GM04503 (cell line): Measurements from ENCODE around the gene S100PBP.

Source experiments
- DNase-seq: peaks from one replicate; pipeline ENCODE4 v3.0.0-alpha.2; 2012; ENCODE audit warnings: low read depth

Gene S100PBP

GRCh38 chr1:32817159-32817814, at the start of gene S100PBP, which contains the start of gene YARS1:
Gene S100PBP, plus strand, starts transcription at chr1:32817653. Its CDS starts 8,447 bp downstream, at chr1:32826100.
Gene YARS1, minus strand, starts transcription at chr1:32817358. Its CDS starts 114 bp downstream, at chr1:32817244.
- peak; percentile 90 for DNase-seq

GRCh38 chr1:32768110-32768850, 49.2 kb upstream of the S100PBP start:
- no peak for DNase-seq

GRCh38 chr1:32769524-32770220, 47.8 kb upstream of the S100PBP start:
- no peak for DNase-seq

GRCh38 chr1:32770221-32770731, 47.2 kb upstream of the S100PBP start:
- DNase-seq: no peak

GRCh38 chr1:32770741-32771548, 46.5 kb upstream of the S100PBP start:
- DNase-seq: no peak

GRCh38 chr1:32771561-32772280, 45.7 kb upstream of the S100PBP start:
- DNase-seq: no peak

- no peak for DNase-seq
Measured at GRCh38 chr1:32772281-32773017, 45.0 kb upstream of the S100PBP start.

GRCh38 chr1:32773018-32773763, 44.3 kb upstream of the S100PBP start:
- DNase-seq: no peak

GRCh38 chr1:32773764-32774463, 43.5 kb upstream of the S100PBP start:
- no peak for DNase-seq

- DNase-seq: no peak
Measured at GRCh38 chr1:32774464-32774808, 43.0 kb upstream of the S100PBP start.

- no peak for DNase-seq
Measured at GRCh38 chr1:32774950-32775634, 42.4 kb upstream of the S100PBP start.

GRCh38 chr1:32775640-32776337, 41.7 kb upstream of the S100PBP start:
- no peak for DNase-seq

GRCh38 chr1:32779242-32779641, 38.2 kb upstream of the S100PBP start:
- no peak for DNase-seq

- DNase-seq: no peak
Measured at GRCh38 chr1:32780005-32780404, 37.4 kb upstream of the S100PBP start.

- DNase-seq: no peak
Measured at GRCh38 chr1:32780628-32781234, 36.7 kb upstream of the S100PBP start.

GRCh38 chr1:32782086-32782485, 35.4 kb upstream of the S100PBP start:
- DNase-seq: no peak

GRCh38 chr1:32783851-32784250, 33.6 kb upstream of the S100PBP start:
- DNase-seq: no peak
